NAMALWA (cell line): Measurements from ENCODE around the gene ELAPOR2.
"Not testable (repeated sequence)": the region's sequence is repeated elsewhere in the genome, so short reads cannot be mapped to it uniquely, and the experiment has no call there.

ENCODE experiments used
- DNase-seq: peaks from one replicate; pipeline ENCODE4 v3.0.0-alpha.2; 2015; ENCODE audit warnings: low spot score

Gene ELAPOR2

GRCh38 chr7:87041586-87041985 is 17.9 kb downstream of the ELAPOR2 start:
- DNase-seq: not testable (repeated sequence)

- DNase-seq: not testable (repeated sequence)
Measured at GRCh38 chr7:87039691-87040299, 19.7 kb downstream of the ELAPOR2 start.

DNA sequence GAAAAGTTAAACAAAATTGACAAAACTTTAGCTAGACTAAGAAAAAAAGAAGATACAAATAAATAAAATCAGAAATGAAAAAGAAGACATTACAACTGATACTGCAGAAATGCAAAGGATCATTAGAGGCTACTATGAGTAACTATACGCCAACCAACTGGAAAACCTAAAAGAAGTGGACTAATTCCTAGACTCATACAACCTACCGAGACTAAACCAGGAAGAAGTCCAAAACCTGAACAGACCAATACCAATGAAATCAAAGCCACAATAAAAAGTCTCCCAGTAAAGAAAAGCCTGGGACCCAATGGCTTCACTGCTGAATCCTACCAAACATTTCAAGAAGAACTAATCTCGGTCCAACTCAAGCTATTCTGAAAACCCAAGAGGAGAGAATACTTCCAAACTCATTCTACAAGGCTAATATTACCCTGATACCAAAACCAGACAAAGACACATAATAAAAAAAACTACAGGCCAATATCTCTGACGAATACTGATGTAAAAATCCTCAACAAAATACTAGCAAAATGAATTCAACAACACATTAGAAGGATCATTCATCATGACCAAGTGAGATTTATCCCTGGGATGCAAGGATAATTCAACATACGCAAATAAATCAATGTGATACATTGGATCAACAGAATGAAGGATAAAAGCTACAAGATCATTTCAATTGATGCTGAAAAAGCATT is 20.3 kb downstream of the ELAPOR2 start:
- peak; percentile 60 for DNase-seq

- no peak for DNase-seq
Measured at GRCh38 chr7:87036985-87037384, 22.5 kb downstream of the ELAPOR2 start.

- peak; percentile 20 for DNase-seq
Measured at GRCh38 chr7:87032604-87033339, 26.7 kb downstream of the ELAPOR2 start.

- no peak for DNase-seq
Measured at GRCh38 chr7:87029078-87029477, 30.4 kb downstream of the ELAPOR2 start.

GRCh38 chr7:87028636-87029035 is 30.8 kb downstream of the ELAPOR2 start:
- DNase-seq: no peak

GRCh38 chr7:87027900-87028299 is 31.6 kb downstream of the ELAPOR2 start:
- DNase-seq: peak; percentile 43

DNA sequence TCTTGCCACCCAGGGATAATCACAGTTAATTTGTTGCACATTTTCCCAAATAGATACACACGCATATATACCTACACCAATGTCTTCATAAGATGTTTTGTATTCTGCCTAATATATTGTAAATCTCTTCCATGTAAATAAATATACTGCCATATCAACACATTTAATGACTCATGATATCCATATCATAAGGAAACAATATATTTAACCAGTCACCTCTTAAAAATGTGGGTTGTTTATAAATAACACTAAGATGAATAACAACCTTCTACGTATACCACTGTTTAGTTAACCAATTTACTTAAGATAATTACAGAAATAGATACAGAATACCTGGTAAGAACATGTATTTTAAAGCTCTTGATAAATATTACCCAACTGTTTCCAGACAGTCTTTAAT is 38.2 kb downstream of the ELAPOR2 start:
- no peak for DNase-seq

DNA sequence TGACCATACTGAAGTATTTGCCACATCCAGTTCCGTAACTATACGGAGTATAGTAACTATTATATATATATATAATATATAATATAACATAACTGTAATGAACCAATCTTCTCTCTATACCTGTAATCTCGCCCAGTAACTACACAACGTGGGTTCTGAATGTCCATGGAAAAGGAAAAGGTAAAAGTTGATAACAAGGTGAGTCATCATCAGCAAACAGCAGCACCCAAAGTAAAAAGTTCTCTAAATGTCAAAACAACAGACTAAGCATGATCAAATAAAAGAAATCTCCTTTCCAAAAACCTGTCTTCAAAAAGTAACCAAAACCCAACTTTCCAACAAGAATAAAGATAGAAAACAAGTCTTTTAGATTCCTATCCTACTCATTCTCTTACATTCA is 42.8 kb downstream of the ELAPOR2 start:
- no peak for DNase-seq

- no peak for DNase-seq
Measured at GRCh38 chr7:87013840-87014190, 45.6 kb downstream of the ELAPOR2 start.

- DNase-seq: no peak
Measured at GRCh38 chr7:87013136-87013839, 46.2 kb downstream of the ELAPOR2 start.
